Measurements from ENCODE around the gene UBQLN3.

Gene UBQLN3

GRCh38 chr11:5509803-5510202 lies at the start of gene UBQLN3:
Gene UBQLN3 (minus strand): TSS chr11:5509957. CDS start chr11:5509558, 399 bp downstream.
- no peak for DNase-seq (ENCODE audit: low read depth)

DNA sequence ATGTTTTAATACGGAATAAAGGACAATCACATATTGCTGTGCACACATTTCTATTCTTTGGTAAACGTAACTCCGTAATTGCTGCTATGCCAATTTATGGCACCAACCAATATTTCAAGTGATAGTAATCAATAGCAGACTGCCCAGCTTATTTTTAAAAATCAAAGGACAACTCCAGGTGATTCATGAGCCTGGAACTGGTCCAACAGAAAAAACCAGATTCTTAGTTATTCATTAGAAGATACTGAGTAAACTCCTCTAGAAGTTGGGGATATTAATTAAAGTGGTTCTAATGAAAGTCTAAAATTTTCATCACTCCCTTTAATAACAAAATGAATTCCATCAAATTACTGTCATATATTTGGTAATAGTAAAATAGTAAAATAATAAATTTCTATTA lies 48.0 kb upstream of the UBQLN3 start:
- DNase-seq (ENCODE audit: low read depth), result no peak

DNA sequence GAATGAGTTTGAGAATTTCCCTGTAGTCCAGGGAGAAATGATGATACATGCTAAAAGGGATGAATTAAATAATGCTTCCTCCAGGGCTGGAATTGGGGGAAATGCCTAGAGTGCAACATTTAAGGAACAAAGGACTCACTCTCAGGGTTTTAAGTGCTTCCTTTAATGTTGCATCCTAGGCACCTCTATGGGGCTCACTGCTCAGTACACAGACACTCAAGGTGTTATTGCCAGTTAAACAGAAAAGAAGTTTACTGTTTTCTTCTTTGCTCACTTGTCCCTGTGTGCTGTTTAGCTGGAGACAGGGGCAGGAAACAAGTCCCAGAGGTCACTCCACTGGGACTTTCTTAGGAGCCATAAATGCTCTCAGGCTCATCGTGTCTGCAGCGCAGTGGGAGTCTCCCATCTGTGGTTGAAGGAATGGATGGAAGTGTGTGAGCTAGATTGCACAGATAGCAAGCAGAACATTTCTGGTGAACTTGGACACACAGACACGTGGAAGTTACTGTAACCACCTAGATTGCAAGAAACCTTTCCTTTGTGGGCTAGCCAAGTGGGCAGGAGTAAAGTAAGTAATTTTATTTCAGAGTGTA lies 46.9 kb upstream of the UBQLN3 start:
- DNase-seq (ENCODE audit: low read depth), result no peak

DNA sequence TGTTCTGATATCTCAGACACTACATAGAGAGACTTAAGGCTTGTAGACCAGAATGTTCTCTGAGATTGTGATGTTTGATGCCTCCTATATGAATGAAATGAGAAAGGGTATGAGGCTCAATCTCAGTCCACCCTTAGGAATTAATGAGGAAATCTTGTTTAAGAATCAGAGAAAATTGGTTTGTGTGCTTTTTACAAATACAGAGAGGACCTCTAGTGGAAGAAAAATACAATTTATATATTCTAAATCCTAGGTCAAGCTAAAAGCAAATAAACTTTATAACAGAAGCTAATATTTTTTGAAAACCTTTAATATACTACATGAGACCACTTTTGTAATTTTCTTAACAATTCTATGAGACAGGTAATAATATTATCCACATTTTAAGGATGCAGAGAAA lies 43.6 kb upstream of the UBQLN3 start:
- no peak for DNase-seq (ENCODE audit: low read depth)

DNA sequence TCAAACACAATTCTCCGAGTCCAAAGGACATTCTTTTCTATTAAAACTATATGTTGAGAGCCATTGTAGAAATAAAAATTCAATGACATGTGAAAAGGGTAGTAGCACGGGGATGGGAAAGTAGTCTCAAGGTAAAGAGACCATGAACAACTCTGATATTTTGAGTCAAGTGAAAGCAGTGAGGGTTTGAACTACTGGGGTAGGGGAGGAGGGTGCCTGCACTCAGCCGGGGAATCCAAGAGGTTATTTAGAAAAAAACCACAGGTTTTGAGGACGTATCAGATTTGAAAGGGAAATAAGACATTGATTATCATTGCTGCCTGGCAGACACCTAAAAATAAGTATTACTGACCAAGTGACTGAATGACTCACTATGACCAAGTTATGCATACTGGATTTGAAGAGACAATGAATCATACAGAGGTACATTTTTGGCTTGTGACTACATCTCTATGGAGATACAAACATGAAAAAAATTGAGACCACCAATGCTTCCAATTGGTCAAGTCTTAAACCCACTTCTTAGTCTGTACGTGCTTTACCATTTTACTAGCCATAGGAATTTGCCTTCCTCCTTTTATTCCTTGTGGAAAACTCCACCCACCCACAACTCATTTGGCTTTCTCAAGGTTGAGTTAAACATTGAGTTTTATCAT lies 40.8 kb upstream of the UBQLN3 start:
- no peak for DNase-seq (ENCODE audit: low read depth)

- no peak for DNase-seq (ENCODE audit: low read depth)
These were observed 38.7 kb upstream of the UBQLN3 start, which contains the start of gene OR52H1 for GRCh38 chr11:5548440-5548839. Gene OR52H1 (minus strand): TSS chr11:5548540. CDS start chr11:5545505, 3,035 bp downstream.

DNA sequence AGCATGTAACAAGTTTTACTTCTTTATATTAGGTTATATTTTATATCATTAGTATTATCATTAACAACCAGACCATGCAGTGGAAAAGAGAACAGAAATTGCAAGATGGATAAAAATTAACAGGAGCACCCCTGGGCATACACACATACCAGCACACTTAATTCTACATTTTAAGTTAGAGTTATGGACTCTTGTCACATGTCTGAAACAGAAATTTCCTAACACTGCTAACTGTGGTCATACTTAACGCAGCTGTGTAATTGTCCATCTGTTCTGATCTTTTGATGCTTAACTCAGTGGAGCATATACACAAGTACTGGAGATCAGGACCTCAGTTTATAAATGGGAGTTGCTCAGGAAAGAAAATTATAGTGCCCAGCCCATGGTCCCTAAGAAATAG lies 38.2 kb upstream of the UBQLN3 start:
- no peak for DNase-seq (ENCODE audit: low read depth)

DNA sequence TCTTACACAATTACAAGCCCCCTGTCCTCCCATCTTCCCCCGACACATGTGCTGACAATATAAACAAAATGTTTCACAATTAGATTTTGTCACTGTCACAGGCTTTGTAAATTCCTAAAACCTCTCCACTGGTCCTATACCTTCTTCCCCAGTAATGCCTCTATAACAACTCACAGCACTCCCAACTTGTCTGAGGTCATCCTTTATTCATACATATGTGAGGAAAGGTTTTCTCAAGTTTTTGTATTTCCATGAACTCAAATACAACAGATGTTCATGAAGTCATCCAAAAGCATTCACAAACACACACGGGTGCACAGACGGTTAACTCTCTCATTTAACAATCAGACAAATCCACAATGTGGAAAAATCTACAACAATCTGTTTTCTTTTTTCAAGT lies 36.7 kb upstream of the UBQLN3 start:
- DNase-seq (ENCODE audit: low read depth), result no peak

DNA sequence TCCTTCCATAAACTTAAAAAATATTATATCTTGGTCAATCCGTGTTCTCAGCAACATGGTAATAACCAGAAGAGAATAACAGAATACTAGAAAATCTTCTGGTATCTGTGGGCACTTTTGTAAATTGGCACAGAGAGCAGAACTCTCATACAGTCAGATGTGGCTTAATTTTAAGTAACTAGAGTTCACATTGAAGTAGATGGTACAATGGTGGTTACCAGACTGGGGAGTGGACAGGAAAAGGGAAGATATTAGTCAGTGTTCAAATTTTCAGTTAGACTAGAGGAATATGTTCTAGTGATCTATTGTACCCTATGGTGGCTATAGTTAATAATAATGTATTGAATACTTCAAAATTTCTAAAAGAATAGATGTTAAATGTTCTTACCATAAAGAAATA lies 31.7 kb upstream of the UBQLN3 start:
- no peak for DNase-seq (ENCODE audit: low read depth)

- DNase-seq (ENCODE audit: low read depth), result no peak
These were observed 26.7 kb upstream of the UBQLN3 start for GRCh38 chr11:5536482-5536881.

DNA sequence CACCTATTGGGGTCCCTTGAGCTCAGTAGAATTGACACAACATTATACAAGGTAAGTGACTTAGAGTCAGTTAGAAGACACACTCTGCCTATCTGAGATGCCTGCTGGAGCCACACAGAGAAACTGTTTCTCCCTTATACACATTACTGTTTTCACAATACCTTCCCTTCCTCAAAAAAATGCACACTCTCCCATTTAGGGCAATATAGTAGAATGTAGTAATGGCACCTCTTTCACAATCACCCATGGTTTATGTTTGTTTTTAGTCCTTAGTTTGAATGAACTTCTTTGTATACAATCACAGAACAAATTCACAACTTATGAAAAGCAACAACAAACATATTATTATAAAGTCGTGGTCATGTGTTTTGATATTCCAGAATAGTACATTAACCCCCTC lies 24.3 kb upstream of the UBQLN3 start:
- no peak for DNase-seq (ENCODE audit: low read depth)

DNA sequence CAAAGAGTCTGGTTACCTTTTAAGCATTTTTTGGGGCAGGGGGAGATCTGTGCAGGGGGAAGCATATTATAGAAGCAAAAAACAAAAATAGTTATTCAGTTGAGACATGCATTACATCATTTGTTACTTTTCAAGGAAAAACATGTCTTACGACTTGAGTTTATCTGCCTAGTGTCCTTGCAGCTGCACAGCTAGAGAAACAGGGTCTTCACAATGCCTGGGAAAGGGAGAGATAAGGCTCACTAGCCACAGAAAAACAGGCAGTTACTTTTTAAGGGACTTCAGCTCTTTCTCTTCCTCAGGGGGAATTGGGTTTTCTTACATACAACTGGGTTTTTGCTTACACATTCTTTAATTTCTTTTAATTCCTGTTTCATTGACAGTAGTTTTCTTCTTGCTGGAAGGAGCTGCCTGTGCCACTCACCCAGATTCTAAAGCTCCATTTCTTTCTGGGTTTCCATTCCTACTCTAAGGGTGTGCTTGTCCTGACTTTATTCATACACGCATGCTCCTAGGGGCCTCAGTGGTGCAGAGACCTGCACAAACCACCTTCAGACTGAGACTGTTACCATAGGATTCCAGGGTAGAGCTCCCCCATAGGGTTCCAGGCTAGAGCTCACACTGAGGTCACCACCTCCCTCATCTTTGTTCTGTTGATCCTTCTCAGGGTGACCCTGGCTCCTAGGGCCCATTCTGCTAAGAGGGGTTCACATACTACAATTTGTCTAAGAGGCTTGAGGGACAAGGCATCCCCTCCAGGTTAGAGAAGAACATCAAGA lies 21.5 kb upstream of the UBQLN3 start:
- DNase-seq (ENCODE audit: low read depth), result no peak

GRCh38 chr11:5528495-5528894 lies 18.7 kb upstream of the UBQLN3 start:
- DNase-seq (ENCODE audit: low read depth), result no peak

- no peak for DNase-seq (ENCODE audit: low read depth)
These were observed 18.0 kb upstream of the UBQLN3 start for GRCh38 chr11:5527716-5528115.

GRCh38 chr11:5524756-5525155 lies 15.0 kb upstream of the UBQLN3 start:
- DNase-seq (ENCODE audit: low read depth), result no peak

GRCh38 chr11:5522308-5522707 lies 12.6 kb upstream of the UBQLN3 start:
- no peak for DNase-seq (ENCODE audit: low read depth)

DNA sequence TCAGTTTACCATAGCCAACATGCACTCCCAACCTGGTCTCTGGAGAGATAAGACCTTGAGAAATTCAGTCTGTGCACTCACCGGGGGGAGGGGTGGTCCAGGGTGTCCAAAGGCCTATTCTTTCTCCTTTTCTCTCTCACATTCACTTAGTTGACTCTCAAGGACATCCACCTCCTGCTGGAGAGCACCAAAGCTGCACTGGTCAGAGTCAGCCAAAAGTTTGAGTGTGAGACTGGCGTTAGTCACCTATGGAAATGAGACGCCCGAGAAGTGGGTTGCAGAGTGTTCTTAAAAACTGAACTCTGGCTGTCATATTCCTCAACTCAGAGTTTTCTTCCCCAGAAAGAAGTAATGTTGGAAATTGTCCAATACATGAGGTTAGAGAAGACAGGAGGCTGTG lies 11.8 kb upstream of the UBQLN3 start:
- DNase-seq (ENCODE audit: low read depth), result no peak

GRCh38 chr11:5516599-5516998 lies 6.8 kb upstream of the UBQLN3 start, which contains the start of gene UBQLNL:
Gene UBQLNL (minus strand): TSS chr11:5516699. CDS start chr11:5516441, 258 bp downstream.
- DNase-seq (ENCODE audit: low read depth), result no peak

DNA sequence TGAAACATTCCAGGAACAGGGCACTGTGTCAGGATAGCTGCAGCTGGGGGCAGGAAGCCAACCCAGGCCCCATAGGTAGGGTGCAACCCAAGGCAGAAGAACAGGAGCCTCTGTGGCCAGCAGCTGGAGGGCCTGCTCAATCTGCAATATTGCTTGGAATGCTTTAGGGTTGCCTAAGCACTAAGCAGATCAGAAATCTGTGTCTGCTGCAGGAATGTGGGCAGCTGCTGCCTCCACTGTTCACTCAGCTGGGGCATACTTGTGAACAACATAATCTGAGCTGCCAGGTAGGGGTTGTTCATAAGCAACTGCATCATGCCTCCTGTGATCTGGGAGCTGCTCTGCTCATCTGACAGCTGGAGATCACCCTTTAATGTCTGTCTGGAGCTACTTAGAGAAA lies 5.1 kb upstream of the UBQLN3 start:
- DNase-seq (ENCODE audit: low read depth), result no peak

DNA sequence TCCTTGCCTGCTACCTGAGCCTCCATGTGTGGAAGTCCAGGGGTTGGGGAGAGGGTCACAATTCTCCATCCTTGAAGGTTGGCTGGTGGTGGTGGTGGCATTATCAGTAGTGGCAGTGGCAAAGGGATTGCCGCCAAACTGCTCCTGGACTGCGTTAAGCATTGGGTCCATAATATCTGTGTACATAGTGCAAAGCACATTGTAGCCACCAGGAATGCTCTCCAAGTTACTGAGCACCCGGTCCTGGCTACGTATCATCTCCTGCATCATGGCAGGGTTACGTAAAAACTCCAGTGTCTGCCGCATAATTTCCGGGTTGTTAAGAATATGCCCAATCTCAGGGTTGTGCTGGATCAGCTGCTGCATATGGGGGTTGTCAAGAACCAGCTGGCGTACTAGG lies 1.2 kb downstream of the UBQLN3 start:
- no peak for DNase-seq (ENCODE audit: low read depth)

- no peak for DNase-seq (ENCODE audit: low read depth)
These were observed 1.8 kb downstream of the UBQLN3 start for GRCh38 chr11:5507933-5508305.

DNA sequence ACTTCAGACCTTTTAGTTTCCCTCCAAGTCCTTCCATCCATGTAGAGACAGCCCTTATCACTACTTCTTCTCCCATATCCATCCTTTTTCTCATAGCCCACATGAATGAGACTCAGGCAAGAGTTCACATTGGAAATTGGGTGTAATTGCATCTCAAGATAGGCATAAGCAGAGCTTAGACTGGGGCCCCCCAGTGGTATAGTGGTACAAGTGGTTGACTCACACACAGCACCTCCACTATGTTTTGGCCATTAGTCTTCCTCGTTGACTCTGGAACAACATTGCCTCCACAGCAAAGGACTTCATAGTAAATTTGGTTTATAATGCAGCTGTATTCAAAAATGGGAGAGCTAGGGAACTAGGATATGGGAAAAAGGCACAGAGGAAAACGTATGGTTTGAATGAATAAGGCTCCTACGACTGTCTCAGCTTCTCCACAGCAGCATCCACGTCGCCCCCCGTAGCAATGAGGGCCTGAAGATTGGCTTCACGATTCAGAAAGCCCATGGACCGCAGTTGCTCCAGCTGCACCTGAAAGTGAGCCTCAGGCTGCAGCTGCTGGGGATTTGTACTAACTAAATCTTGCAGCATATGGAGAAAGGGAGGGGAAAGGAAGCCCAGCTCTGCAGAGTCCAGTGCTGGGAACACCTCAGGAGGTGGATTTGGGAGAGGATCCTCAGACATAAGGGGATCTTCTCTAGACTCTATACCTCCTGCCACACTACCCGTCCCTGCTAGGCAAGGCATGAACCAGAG lies 2.4 kb downstream of the UBQLN3 start:
- DNase-seq (ENCODE audit: low read depth), result no peak

Data from stimulated activated CD4-positive, alpha-beta T cell treated with anti-CD3 and anti-CD28 coated beads, Interleukin-2, amount 100 ng/mL, for 4 hours (primary cell).